Measurements from ENCODE around the gene C11orf16. TPM values are rescaled to one million over a fixed set of nuclear protein-coding genes. Genes with fewer than 3 reads are reported as not detected.
A peak's percentile ranks its signal among the peaks of the same experiment; 100 is the strongest.

The C11orf16 gene
- total and polyA plus RNA-seq, 9 of the 15 experiments (the other 6 are each of a cell fraction or from before 2014, with no cell fraction given): not detected

GRCh38 chr11:8937659-8938058 is 4.9 kb upstream of the C11orf16 start:
- Histone ChIP-seq H3K9me3 (replicated peaks; ENCODE audit: control insufficient read depth, insufficient read depth, low read depth, low read length) (no peaks in the 10 kb centered on the region; the same call in 1 of the 2 replicates), H3K36me3 (ENCODE audit: control insufficient read depth, insufficient read depth, low read length) (no peaks in the 10 kb centered on the region), H3K9ac (ENCODE audit: insufficient read depth in 1 of 2, low read depth in 2 of 2, low read length in 2 of 2) (no peak overlapping the region), H3K4me2 (ENCODE audit: insufficient read depth, low read length) (no peak overlapping the region), H3K79me2 (ENCODE audit: control insufficient read depth, insufficient read depth, low read length) (no peaks in the 10 kb centered on the region), H3K27ac (ENCODE audit: extremely low read depth, low read depth, low read length) (no peak overlapping the region), H3K4me1 (replicated peaks in 1 of 2; ENCODE audit: control insufficient read depth in 2 of 2, insufficient read depth in 2 of 2, low read length in 2 of 2) (peaks cover 5 to 11% of the 10 kb centered on the region in 2 experiments; a peak in 4 of 5 replicates), H2AFZ (ENCODE audit: low read depth, low read length) (peak overlapping the region; percentile 56), H3K9me1 (ENCODE audit: control insufficient read depth, insufficient read depth, low read length) (no peaks in the 10 kb centered on the region), H4K20me1 (replicated peaks; ENCODE audit: control insufficient read depth, insufficient read depth, low read length) (no peaks in the 10 kb centered on the region), H3K27me3 (ENCODE audit: control insufficient read depth in 2 of 2, insufficient read depth in 2 of 2, low read length in 2 of 2) (no peaks in the 10 kb centered on the region), H3K4me3 (no peak overlapping the region)
- ATAC-seq (no peak), FAIRE-seq (no peak), DNase-seq (ENCODE audit: extremely low read depth in 1 of 4, low spot score in 3 of 4) (no peak)
- WGBS (ENCODE audit: insufficient coverage, low coverage, missing lambda C conversion rate): 33% methylated on average over 13 of the region's 14 CpGs
- intact Hi-C loops (cut with micrococcal nuclease) (no loop called here), in situ Hi-C loops (cut with MboI) (no loop called here)
- CTCF ChIA-PET (ENCODE audit: low intra/inter-chr PET ratio): no interaction called here
- no TSS peak for BruUV-seq (replicated peaks)
- TF ChIP-seq RBM34 (IDR thresholded peaks at IDR 0.05; ENCODE audit: borderline replicate concordance, insufficient read depth, low read length) (no peak), ATF1 (CRISPR knock-in tag; IDR thresholded peaks at IDR 0.05) (no peak), ATF1 (tag; IDR thresholded peaks at IDR 0.05) (no peak), E2F6 (IDR thresholded peaks at IDR 0.05; ENCODE audit: borderline replicate concordance in 1 of 2, extremely low read depth in 1 of 2, insufficient read depth in 1 of 2, insufficient read length in 1 of 2, low read depth in 1 of 2, low read length in 1 of 2, poor library complexity in 1 of 2, severe bottlenecking in 1 of 2) (peak in 1 of 2 experiments; percentile 51), L3MBTL2 (IDR thresholded peaks at IDR 0.05) (0 out of 2 replicates have a peak, but pooled peaks have one; percentile 26)
- POLR2A ChIA-PET: interaction anchor here (0.6 to 1.3 kb wide), 2 partner anchors 11 to 152 kb away, joined by 3 read pairs; no protein-coding TSS in a partner anchor

Data from K562 (cell line).